Fibroblast of skin of abdomen (primary cell): ENCODE measurements around the gene HSPA1A.

Experiments used
- DNase-seq: peaks from one replicate; pipeline ENCODE4 v3.0.0-alpha.2; 2013

The HSPA1A gene

DNA sequence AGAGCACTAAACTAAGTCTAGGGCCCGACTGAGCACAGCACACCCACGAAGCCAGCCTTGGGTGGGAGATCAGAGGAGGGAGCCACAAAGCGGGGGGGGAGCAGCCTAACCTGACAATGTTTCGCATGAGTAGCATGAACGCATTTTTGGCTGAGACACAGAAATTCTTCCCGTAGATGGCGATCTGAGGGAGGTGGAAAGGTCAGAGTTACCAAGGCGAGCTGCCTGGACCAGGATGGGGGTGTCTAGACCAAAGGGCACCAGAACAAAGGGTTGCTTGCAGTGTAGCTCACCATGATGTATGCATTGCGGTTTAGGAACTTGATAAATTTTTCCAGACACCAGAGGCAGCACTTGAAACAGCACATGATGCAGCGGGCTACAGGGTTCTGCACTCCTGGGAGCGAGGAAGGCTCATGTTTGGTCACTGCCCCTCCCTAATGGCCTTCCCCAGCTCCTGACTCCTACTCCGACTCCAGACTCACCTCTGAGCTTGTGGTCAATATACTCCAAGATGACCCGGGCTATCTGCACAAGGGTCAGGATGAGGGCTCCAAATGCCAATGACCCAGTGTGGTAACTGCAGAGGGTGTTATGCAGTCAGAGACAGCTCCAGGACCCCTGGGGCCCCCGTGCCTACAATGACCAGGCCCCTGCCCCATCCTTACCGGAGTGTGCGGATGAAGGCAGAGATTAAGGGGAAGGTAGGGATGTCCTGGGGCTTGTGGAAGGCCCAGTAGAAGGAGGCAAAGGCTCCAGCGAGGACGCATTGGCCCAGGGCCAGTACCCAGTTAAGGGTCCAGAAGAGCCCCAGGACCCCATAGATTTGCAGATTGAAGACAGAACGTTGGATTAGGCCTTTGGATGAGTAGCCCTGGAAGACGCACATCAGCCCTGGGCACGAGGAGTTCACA is 50.1 kb downstream of the HSPA1A start:
- no peak for DNase-seq
